CD4-positive, alpha-beta T cell treated with Interleukin-10 for 1 hour (primary cell): ENCODE measurements around the gene CTF1.
"Not testable (repeated sequence)": the region's sequence is repeated elsewhere in the genome, so short reads cannot be mapped to it uniquely, and the experiment has no call there.

Source experiments
- DNase-seq: peaks from one replicate; pipeline ENCODE4 v3.0.0-alpha.2; 2020

CTF1 gene

GRCh38 chr16:30896261-30896888 is at the start of gene CTF1:
Gene CTF1 (plus strand): TSS chr16:30896614. CDS start chr16:30896644, 30 bp downstream.
- no peak for DNase-seq

GRCh38 chr16:30846649-30847402 is 49.6 kb upstream of the CTF1 start:
- no peak for DNase-seq

GRCh38 chr16:30850246-30850645 is 46.2 kb upstream of the CTF1 start:
- DNase-seq = no peak

- no peak for DNase-seq
Measured at GRCh38 chr16:30853758-30854157, 42.7 kb upstream of the CTF1 start.

GRCh38 chr16:30858111-30858495 is 38.3 kb upstream of the CTF1 start:
- no peak for DNase-seq

GRCh38 chr16:30858829-30859423 is 37.5 kb upstream of the CTF1 start:
- no peak for DNase-seq

- DNase-seq = not testable (repeated sequence)
Measured at GRCh38 chr16:30860729-30861128, 35.7 kb upstream of the CTF1 start.

GRCh38 chr16:30863178-30863577 is 33.2 kb upstream of the CTF1 start:
- not testable (repeated sequence) for DNase-seq

- no peak for DNase-seq
Measured at GRCh38 chr16:30866031-30866430, 30.4 kb upstream of the CTF1 start.

- no peak for DNase-seq
Measured at GRCh38 chr16:30867747-30868146, 28.7 kb upstream of the CTF1 start.

- DNase-seq = no peak
Measured at GRCh38 chr16:30870904-30871303, 25.5 kb upstream of the CTF1 start.

- DNase-seq = no peak
Measured at GRCh38 chr16:30874244-30874820, 22.1 kb upstream of the CTF1 start.

GRCh38 chr16:30874821-30875717 is 21.3 kb upstream of the CTF1 start:
- DNase-seq = peak; percentile 91

GRCh38 chr16:30875871-30876801 is 20.3 kb upstream of the CTF1 start:
- peak; percentile 57 for DNase-seq

- no peak for DNase-seq
Measured at GRCh38 chr16:30876867-30877266, 19.5 kb upstream of the CTF1 start.

GRCh38 chr16:30882429-30883310 is 13.7 kb upstream of the CTF1 start:
- DNase-seq = no peak

- DNase-seq = no peak
Measured at GRCh38 chr16:30884760-30885159, 11.7 kb upstream of the CTF1 start.

GRCh38 chr16:30885196-30885595 is 11.2 kb upstream of the CTF1 start:
- DNase-seq = no peak

- no peak for DNase-seq
Measured at GRCh38 chr16:30886145-30886544, 10.3 kb upstream of the CTF1 start.

- no peak for DNase-seq
Measured at GRCh38 chr16:30887927-30888326, 8.5 kb upstream of the CTF1 start.
